Measurements from ENCODE around the gene EPB41L3.

The EPB41L3 gene

GRCh38 chr18:5537860-5538259, 5.9 kb downstream of the EPB41L3 start:
- Histone ChIP-seq H2AFZ (ENCODE audit: low read length) (no peak overlapping the region), H3K9ac (ENCODE audit: low read length) (no peak overlapping the region), H3K79me2 (ENCODE audit: insufficient read depth, low read length) (no peaks in the 10 kb centered on the region), H3K9me2 (ENCODE audit: low read depth, low read length) (peaks cover 3% of the 10 kb centered on the region; the same call in 1 of the 2 replicates), H3K4me2 (ENCODE audit: low read length) (no peak overlapping the region), H3K27ac (ENCODE audit: low read depth, low read length, poor library complexity, severe bottlenecking) (no peak overlapping the region), H3F3A (ENCODE audit: insufficient read depth, low read length) (no peaks in the 10 kb centered on the region), H3K36me3 (ENCODE audit: insufficient read depth, low read length) (no peaks in the 10 kb centered on the region), H3K9me3 (ENCODE audit: low read length) (no peaks in the 10 kb centered on the region), H4K20me1 (ENCODE audit: insufficient read depth, low read length) (no peaks in the 10 kb centered on the region; the same call in 1 of the 2 replicates), H3K4me1 (ENCODE audit: insufficient read depth, low read length, severe bottlenecking) (no peaks in the 10 kb centered on the region), H3K27me3 (ENCODE audit: insufficient read depth, low read length) (no peaks in the 10 kb centered on the region), H3K4me3 (ENCODE audit: low read depth, low read length, poor library complexity, severe bottlenecking) (no peak overlapping the region)
- TF ChIP-seq, protein P1, sequence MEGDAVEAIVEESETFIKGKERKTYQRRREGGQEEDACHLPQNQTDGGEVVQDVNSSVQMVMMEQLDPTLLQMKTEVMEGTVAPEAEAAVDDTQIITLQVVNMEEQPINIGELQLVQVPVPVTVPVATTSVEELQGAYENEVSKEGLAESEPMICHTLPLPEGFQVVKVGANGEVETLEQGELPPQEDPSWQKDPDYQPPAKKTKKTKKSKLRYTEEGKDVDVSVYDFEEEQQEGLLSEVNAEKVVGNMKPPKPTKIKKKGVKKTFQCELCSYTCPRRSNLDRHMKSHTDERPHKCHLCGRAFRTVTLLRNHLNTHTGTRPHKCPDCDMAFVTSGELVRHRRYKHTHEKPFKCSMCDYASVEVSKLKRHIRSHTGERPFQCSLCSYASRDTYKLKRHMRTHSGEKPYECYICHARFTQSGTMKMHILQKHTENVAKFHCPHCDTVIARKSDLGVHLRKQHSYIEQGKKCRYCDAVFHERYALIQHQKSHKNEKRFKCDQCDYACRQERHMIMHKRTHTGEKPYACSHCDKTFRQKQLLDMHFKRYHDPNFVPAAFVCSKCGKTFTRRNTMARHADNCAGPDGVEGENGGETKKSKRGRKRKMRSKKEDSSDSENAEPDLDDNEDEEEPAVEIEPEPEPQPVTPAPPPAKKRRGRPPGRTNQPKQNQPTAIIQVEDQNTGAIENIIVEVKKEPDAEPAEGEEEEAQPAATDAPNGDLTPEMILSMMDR (IDR thresholded peaks at IDR 0.05; ENCODE audit: low read length), result no peak
- no peak for TF ChIP-seq EZH2 (IDR thresholded peaks at IDR 0.05; ENCODE audit: borderline replicate concordance, low read length)

- Histone ChIP-seq H3K36me3 (ENCODE audit: insufficient read depth, low read length) (no peaks in the 10 kb centered on the region), H3K4me2 (ENCODE audit: low read length) (no peak overlapping the region), H3K4me1 (ENCODE audit: insufficient read depth, low read length, severe bottlenecking) (no peaks in the 10 kb centered on the region), H3F3A (ENCODE audit: insufficient read depth, low read length) (no peaks in the 10 kb centered on the region), H3K4me3 (ENCODE audit: low read depth, low read length, poor library complexity, severe bottlenecking) (no peak overlapping the region), H3K27ac (ENCODE audit: low read depth, low read length, poor library complexity, severe bottlenecking) (no peak overlapping the region), H3K9me2 (ENCODE audit: low read depth, low read length) (peaks cover 3% of the 10 kb centered on the region; the same call in 1 of the 2 replicates), H2AFZ (ENCODE audit: low read length) (no peak overlapping the region), H4K20me1 (ENCODE audit: insufficient read depth, low read length) (no peaks in the 10 kb centered on the region; the same call in 1 of the 2 replicates), H3K9me3 (ENCODE audit: low read length) (no peaks in the 10 kb centered on the region), H3K79me2 (ENCODE audit: insufficient read depth, low read length) (no peaks in the 10 kb centered on the region), H3K27me3 (ENCODE audit: insufficient read depth, low read length) (no peaks in the 10 kb centered on the region; the same call in 1 of the 2 replicates), H3K9ac (ENCODE audit: low read length) (no peak overlapping the region)
- TF ChIP-seq, protein P1 (IDR thresholded peaks at IDR 0.05; ENCODE audit: low read length), result no peak
- no peak for TF ChIP-seq EZH2 (IDR thresholded peaks at IDR 0.05; ENCODE audit: borderline replicate concordance, low read length)
Measured at GRCh38 chr18:5534845-5535244, 9.0 kb downstream of the EPB41L3 start.

GRCh38 chr18:5532066-5532465, 11.7 kb downstream of the EPB41L3 start:
- Histone ChIP-seq H3K9me3 (ENCODE audit: low read length) (no peaks in the 10 kb centered on the region), H4K20me1 (ENCODE audit: insufficient read depth, low read length) (no peaks in the 10 kb centered on the region), H3K9ac (ENCODE audit: low read length) (no peak overlapping the region), H3K36me3 (ENCODE audit: insufficient read depth, low read length) (no peaks in the 10 kb centered on the region), H3K27me3 (ENCODE audit: insufficient read depth, low read length) (no peaks in the 10 kb centered on the region; the same call in 1 of the 2 replicates), H3K4me2 (ENCODE audit: low read length) (no peak overlapping the region), H3K9me2 (ENCODE audit: low read depth, low read length) (no peaks in the 10 kb centered on the region), H3K4me3 (ENCODE audit: low read depth, low read length, poor library complexity, severe bottlenecking) (no peak overlapping the region), H3K79me2 (ENCODE audit: insufficient read depth, low read length) (no peaks in the 10 kb centered on the region), H3K4me1 (ENCODE audit: insufficient read depth, low read length, severe bottlenecking) (no peaks in the 10 kb centered on the region), H2AFZ (ENCODE audit: low read length) (no peak overlapping the region), H3K27ac (ENCODE audit: low read depth, low read length, poor library complexity, severe bottlenecking) (no peak overlapping the region), H3F3A (ENCODE audit: insufficient read depth, low read length) (no peaks in the 10 kb centered on the region)
- TF ChIP-seq, protein P1 (IDR thresholded peaks at IDR 0.05; ENCODE audit: low read length), result no peak
- no peak for TF ChIP-seq EZH2 (IDR thresholded peaks at IDR 0.05; ENCODE audit: borderline replicate concordance, low read length)

Measured in OCI-LY1 (cell line).